ENCODE results near the gene IKZF1.

IKZF1 gene

DNA sequence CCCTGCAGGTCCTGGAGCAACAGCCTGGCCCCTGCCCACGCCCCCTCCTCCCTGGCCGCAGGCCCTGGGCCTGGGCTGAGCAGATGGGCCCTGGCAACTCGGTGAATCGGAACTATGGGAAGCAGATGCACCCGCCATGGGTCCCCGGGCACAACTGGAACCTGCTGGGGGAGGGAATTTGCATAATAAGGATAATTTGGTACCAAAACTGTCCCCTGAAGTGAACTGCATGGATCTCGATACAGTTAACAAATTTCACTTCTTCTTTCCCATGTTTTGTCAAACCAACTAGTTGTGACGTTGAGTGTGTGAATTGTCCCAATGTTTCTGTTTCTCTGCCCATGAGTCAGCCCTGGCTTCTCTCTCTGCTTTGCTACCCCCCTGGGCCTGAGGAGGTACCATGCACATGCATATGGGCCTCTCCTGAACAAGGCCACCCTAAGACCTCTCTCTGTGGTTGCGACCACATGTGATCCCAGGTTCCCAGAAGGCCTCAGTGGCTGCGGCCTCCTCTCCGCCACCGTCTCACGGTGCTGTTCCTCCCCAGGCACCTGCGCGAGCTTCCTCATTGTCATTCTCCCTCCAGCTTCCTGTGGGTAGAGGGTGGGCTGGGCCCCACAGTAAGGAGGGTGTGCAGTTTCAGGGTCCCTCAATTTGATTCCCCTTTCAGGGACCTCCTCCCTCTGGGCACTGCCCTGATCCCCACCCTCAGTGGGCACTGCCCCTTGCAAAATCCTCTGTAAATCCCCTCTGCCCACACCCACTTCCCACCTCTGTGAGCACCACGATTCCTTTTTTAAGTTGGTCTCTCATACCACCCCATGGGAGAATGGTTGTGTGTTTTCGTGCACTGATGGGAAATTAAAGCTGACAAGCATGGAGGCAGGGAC is 105.6 kb downstream of the IKZF1 start:
- Histone ChIP-seq H3K9me3 (ENCODE audit: control extremely low read depth in 1 of 5, control insufficient read depth in 4 of 5, insufficient read depth in 2 of 5, low read depth in 1 of 5, low read length in 4 of 5) (no peaks in the 10 kb centered on the region), H3K27ac (ENCODE audit: insufficient read depth in 1 of 2, low read depth in 1 of 2, low read length in 2 of 2, poor library complexity in 1 of 2, severe bottlenecking in 2 of 2) (peak overlapping the region in 1 of 2 experiments; percentile 37), H3K36me3 (ENCODE audit: control insufficient read depth in 4 of 4, insufficient read depth in 4 of 4, low read length in 3 of 4) (no peaks in the 10 kb centered on the region), H3K27me3 (replicated peaks in 2 of 5; ENCODE audit: control insufficient read depth in 4 of 5, insufficient read depth in 5 of 5, low read length in 4 of 5) (no peaks in the 10 kb centered on the region), H3K4me1 (ENCODE audit: control extremely low read depth in 1 of 4, control insufficient read depth in 4 of 4, insufficient read depth in 4 of 4, low read length in 3 of 4) (peaks cover 7 to 27% (median 22%) of the 10 kb centered on the region in 4 experiments), H3K4me3 (ENCODE audit: control insufficient read depth in 1 of 7, extremely low read depth in 1 of 7, insufficient read depth in 4 of 7, low read depth in 2 of 7, low read length in 6 of 7) (no peak overlapping the region)
- POLR2A ChIA-PET, result no interaction called here
- CTCF ChIA-PET, result interaction anchor here (1.1 to 1.9 kb wide), 5 partner anchors 12 to 318 kb away, joined by 3 to 7 read pairs (median 6); no protein-coding TSS in a partner anchor
- peak; percentile 49 to 82 (median 79) for DNase-seq
- WGBS (ENCODE audit: insufficient coverage), result 46% methylated on average over 10 of the region's 17 CpGs

DNA sequence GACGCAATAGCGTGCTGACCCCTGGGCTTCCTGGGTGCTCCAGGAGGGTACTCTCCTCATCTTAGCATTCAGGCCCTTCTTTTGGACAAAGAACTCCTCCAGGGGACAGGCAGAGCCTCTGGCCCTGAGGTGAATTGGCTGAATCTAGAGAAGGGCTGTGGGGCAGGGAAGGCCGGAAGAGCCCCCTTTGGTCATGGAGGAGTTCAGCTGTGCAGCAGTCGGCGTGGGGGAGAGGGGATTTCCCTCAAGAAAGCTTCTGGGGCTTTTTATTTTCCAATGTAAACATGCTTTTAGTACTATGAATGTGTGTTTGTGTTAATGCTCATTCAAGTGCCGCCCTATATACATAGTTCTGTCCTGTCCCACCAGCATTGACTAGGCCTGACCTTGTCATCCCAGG is 106.8 kb downstream of the IKZF1 start:
- Histone ChIP-seq H3K36me3 (ENCODE audit: control insufficient read depth in 4 of 4, insufficient read depth in 4 of 4, low read length in 3 of 4) (no peaks in the 10 kb centered on the region), H3K4me1 (ENCODE audit: control extremely low read depth in 1 of 4, control insufficient read depth in 4 of 4, insufficient read depth in 4 of 4, low read length in 3 of 4) (peaks cover 9 to 35% (median 24%) of the 10 kb centered on the region in 4 experiments), H3K9me3 (ENCODE audit: control extremely low read depth in 1 of 5, control insufficient read depth in 4 of 5, insufficient read depth in 2 of 5, low read depth in 1 of 5, low read length in 4 of 5) (no peaks in the 10 kb centered on the region), H3K27ac (ENCODE audit: insufficient read depth in 1 of 2, low read depth in 1 of 2, low read length in 2 of 2, poor library complexity in 1 of 2, severe bottlenecking in 2 of 2) (no peak overlapping the region), H3K27me3 (replicated peaks in 2 of 5; ENCODE audit: control insufficient read depth in 4 of 5, insufficient read depth in 5 of 5, low read length in 4 of 5) (no peaks in the 10 kb centered on the region), H3K4me3 (ENCODE audit: control insufficient read depth in 1 of 7, extremely low read depth in 1 of 7, insufficient read depth in 4 of 7, low read depth in 2 of 7, low read length in 6 of 7) (no peak overlapping the region)
- no peak for DNase-seq
- POLR2A ChIA-PET, result no interaction called here
- 84% methylated on average over 6 of the region's 6 CpGs for whole genome bisulfite sequencing (ENCODE audit: insufficient coverage)
- CTCF ChIA-PET, result interaction anchor here (1.1 to 1.9 kb wide), 7 partner anchors 9 to 751 kb away, joined by 3 to 7 read pairs (median 5); no protein-coding TSS in a partner anchor

GRCh38 chr7:50412973-50413372 is 108.5 kb downstream of the IKZF1 start:
- POLR2A ChIA-PET, result no interaction called here
- no peak overlapping the region for H3K27ac ChIP-seq (ENCODE audit: insufficient read depth in 1 of 2, low read depth in 1 of 2, low read length in 2 of 2, poor library complexity in 1 of 2, severe bottlenecking in 2 of 2)
- no peaks in the 10 kb centered on the region for H3K36me3 ChIP-seq (ENCODE audit: control insufficient read depth in 4 of 4, insufficient read depth in 4 of 4, low read length in 3 of 4)
- 78% methylated on average over 4 of the region's 4 CpGs for WGBS (ENCODE audit: insufficient coverage)
- no peak overlapping the region for H3K4me3 ChIP-seq (ENCODE audit: control insufficient read depth in 1 of 7, extremely low read depth in 1 of 7, insufficient read depth in 4 of 7, low read depth in 2 of 7, low read length in 6 of 7)
- peaks cover 14 to 51% (median 34%) of the 10 kb centered on the region in 4 experiments for H3K4me1 ChIP-seq (ENCODE audit: control extremely low read depth in 1 of 4, control insufficient read depth in 4 of 4, insufficient read depth in 4 of 4, low read length in 3 of 4)
- CTCF ChIA-PET, result interaction anchor here (0.9 to 1.4 kb wide), 5 partner anchors 10 to 748 kb away, joined by 3 to 5 read pairs (median 3); no protein-coding TSS in a partner anchor
- no peak for DNase-seq
- no peaks in the 10 kb centered on the region for H3K9me3 ChIP-seq (ENCODE audit: control extremely low read depth in 1 of 5, control insufficient read depth in 4 of 5, insufficient read depth in 2 of 5, low read depth in 1 of 5, low read length in 4 of 5)
- no peaks in the 10 kb centered on the region for H3K27me3 ChIP-seq (replicated peaks in 2 of 5; ENCODE audit: control insufficient read depth in 4 of 5, insufficient read depth in 5 of 5, low read length in 4 of 5)

DNA sequence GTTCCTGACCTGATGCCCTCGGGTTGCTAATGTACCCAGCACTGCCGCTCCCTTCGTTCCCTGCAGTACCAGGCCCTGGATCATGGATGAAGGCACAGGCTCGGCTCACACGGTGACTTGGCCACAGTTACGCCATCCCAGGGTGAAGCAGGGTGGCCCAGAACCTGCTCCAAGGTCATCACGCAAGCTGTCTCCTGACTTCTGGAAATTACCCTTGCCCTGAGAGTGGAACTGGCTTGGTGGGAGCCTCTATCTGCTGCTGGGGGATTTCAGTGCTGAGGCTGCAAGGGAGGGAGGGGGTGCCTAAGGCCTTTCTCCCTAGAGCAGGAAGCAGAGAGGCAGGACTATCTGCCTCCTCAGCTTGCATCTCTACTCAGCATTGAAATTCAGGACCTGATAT is 109.0 kb downstream of the IKZF1 start:
- POLR2A ChIA-PET, result no interaction called here
- Histone ChIP-seq H3K36me3 (ENCODE audit: control insufficient read depth in 4 of 4, insufficient read depth in 4 of 4, low read length in 3 of 4) (no peaks in the 10 kb centered on the region), H3K4me3 (ENCODE audit: control insufficient read depth in 1 of 7, extremely low read depth in 1 of 7, insufficient read depth in 4 of 7, low read depth in 2 of 7, low read length in 6 of 7) (no peak overlapping the region), H3K9me3 (ENCODE audit: control extremely low read depth in 1 of 5, control insufficient read depth in 4 of 5, insufficient read depth in 2 of 5, low read depth in 1 of 5, low read length in 4 of 5) (no peaks in the 10 kb centered on the region), H3K27ac (ENCODE audit: insufficient read depth in 1 of 2, low read depth in 1 of 2, low read length in 2 of 2, poor library complexity in 1 of 2, severe bottlenecking in 2 of 2) (no peak overlapping the region), H3K4me1 (ENCODE audit: control extremely low read depth in 1 of 4, control insufficient read depth in 4 of 4, insufficient read depth in 4 of 4, low read length in 3 of 4) (peaks cover 11 to 56% (median 34%) of the 10 kb centered on the region in 4 experiments), H3K27me3 (replicated peaks in 2 of 5; ENCODE audit: control insufficient read depth in 4 of 5, insufficient read depth in 5 of 5, low read length in 4 of 5) (no peaks in the 10 kb centered on the region)
- no peak for DNase-seq
- CTCF ChIA-PET, result interaction anchor here (0.9 to 1.4 kb wide), 6 partner anchors 10 to 747 kb away, joined by 3 to 5 read pairs (median 3); no protein-coding TSS in a partner anchor
- 90% methylated on average over 6 of the region's 7 CpGs for WGBS (ENCODE audit: insufficient coverage)

DNA sequence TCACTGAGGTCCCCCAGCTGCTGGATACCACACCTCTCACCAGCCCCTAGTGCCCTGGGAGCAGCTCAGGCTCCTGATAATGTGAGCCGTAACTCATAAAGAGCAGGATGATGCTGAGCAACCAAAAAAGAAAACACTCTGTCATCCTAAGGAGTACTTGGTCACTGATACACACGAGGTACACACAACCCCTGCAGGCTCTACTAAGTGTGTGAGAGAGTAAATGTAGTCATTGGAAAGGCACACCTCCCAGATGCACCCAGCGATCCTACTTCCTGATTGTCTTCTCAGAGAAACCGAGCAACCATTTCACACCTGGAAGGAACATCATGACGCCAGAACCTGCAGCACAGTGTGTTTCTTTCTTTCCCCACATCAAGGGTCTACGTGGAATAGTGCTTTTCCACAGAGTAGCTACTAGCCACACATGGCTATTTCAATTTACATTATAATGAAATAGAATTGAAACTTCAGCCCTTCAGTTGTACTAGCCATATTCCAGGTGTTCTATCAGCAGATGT is 111.4 kb downstream of the IKZF1 start:
- no peak for DNase-seq
- 87% methylated on average over 5 of the region's 6 CpGs for WGBS (ENCODE audit: insufficient coverage)
- POLR2A ChIA-PET, result no interaction called here

GRCh38 chr7:50416527-50417182 is 112.1 kb downstream of the IKZF1 start:
- POLR2A ChIA-PET, result no interaction called here
- Histone ChIP-seq H3K4me1 (ENCODE audit: control extremely low read depth in 1 of 4, control insufficient read depth in 4 of 4, insufficient read depth in 4 of 4, low read length in 3 of 4) (peaks cover 7 to 33% (median 15%) of the 10 kb centered on the region in 4 experiments), H3K27ac (ENCODE audit: insufficient read depth in 1 of 2, low read depth in 1 of 2, low read length in 2 of 2, poor library complexity in 1 of 2, severe bottlenecking in 2 of 2) (no peak overlapping the region), H3K27me3 (replicated peaks in 2 of 5; ENCODE audit: control insufficient read depth in 4 of 5, insufficient read depth in 5 of 5, low read length in 4 of 5) (no peaks in the 10 kb centered on the region), H3K4me3 (ENCODE audit: control insufficient read depth in 1 of 7, extremely low read depth in 1 of 7, insufficient read depth in 4 of 7, low read depth in 2 of 7, low read length in 6 of 7) (peak overlapping the region in 2 of 7 experiments; percentile 26 to 49), H3K36me3 (ENCODE audit: control insufficient read depth in 4 of 4, insufficient read depth in 4 of 4, low read length in 3 of 4) (no peaks in the 10 kb centered on the region), H3K9me3 (ENCODE audit: control extremely low read depth in 1 of 5, control insufficient read depth in 4 of 5, insufficient read depth in 2 of 5, low read depth in 1 of 5, low read length in 4 of 5) (no peaks in the 10 kb centered on the region)
- CTCF ChIA-PET, result interaction anchor here (0.7 to 7.6 kb wide), 24 partner anchors 9 to 745 kb away, joined by 3 to 63 read pairs (median 7); partner anchors contain the start of gene ZPBP
- DNase-seq, result peak; percentile 38 to 70 (median 66)
- WGBS (ENCODE audit: insufficient coverage), result 13% methylated on average over 5 of the region's 7 CpGs

More for the DNA sequence above, 111.4 kb downstream of the IKZF1 start:
- Histone ChIP-seq H3K36me3 (ENCODE audit: control insufficient read depth in 4 of 4, insufficient read depth in 4 of 4, low read length in 3 of 4) (no peaks in the 10 kb centered on the region), H3K4me3 (ENCODE audit: control insufficient read depth in 1 of 7, extremely low read depth in 1 of 7, insufficient read depth in 4 of 7, low read depth in 2 of 7, low read length in 6 of 7) (peak overlapping the region in 1 of 7 experiments; percentile 49), H3K27ac (ENCODE audit: insufficient read depth in 1 of 2, low read depth in 1 of 2, low read length in 2 of 2, poor library complexity in 1 of 2, severe bottlenecking in 2 of 2) (no peak overlapping the region), H3K27me3 (replicated peaks in 2 of 5; ENCODE audit: control insufficient read depth in 4 of 5, insufficient read depth in 5 of 5, low read length in 4 of 5) (no peaks in the 10 kb centered on the region), H3K4me1 (ENCODE audit: control extremely low read depth in 1 of 4, control insufficient read depth in 4 of 4, insufficient read depth in 4 of 4, low read length in 3 of 4) (peaks cover 7 to 37% (median 16%) of the 10 kb centered on the region in 4 experiments), H3K9me3 (ENCODE audit: control extremely low read depth in 1 of 5, control insufficient read depth in 4 of 5, insufficient read depth in 2 of 5, low read depth in 1 of 5, low read length in 4 of 5) (no peaks in the 10 kb centered on the region)
- CTCF ChIA-PET, result interaction anchor here (1.2 to 7.6 kb wide), 14 partner anchors 8 to 322 kb away, joined by 3 to 63 read pairs (median 6); partner anchors contain the start of gene ZPBP
